OCI-M1 (cell line): ENCODE measurements around the gene RPLP2.

ENCODE experiments used
- DNase-seq: peaks from one replicate; lab custom pipeline; 2025; lab: John Stamatoyannopoulos, UW

RPLP2 gene

DNA sequence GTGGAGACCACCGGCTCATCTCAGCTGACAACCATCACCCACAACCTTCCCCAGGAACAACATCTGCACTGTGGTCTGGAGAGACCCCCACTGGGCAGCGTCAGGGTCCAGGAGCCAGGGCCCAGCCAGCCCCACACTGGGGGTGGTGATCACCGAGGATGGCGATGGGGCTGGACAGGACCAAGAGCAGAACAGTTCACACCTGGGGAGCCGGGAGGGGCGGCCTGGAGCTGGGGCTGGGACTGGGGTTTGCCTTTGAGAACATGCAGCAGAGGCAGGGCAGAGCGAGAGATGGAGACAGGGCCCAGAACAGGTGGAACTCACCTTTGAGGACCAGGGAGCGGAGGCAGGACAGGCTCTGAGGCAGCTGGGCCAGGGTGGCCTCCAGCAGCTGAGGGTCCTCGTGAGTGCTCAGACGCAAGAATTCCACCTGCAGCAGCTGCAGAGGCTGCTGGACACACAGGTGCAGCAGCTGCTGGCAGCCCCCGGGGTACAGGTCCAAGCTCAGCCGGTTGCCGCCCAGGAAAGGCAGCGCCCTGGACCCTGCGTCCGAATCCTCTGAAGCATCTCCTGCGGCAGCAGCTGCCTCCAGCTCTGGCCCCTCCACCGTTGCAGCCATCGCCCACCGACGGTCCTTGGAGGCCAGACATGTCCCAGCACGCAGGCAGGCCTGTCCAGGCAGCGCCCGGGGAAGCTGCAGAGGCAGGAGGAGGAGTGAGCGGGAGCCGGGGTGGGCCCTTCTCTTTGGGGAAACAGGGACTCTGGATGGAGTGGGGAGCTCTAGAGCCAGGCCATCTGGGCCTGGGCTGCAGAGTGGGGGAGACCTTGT is 5.8 kb upstream of the RPLP2 start:
- DNase-seq: no peak

DNA sequence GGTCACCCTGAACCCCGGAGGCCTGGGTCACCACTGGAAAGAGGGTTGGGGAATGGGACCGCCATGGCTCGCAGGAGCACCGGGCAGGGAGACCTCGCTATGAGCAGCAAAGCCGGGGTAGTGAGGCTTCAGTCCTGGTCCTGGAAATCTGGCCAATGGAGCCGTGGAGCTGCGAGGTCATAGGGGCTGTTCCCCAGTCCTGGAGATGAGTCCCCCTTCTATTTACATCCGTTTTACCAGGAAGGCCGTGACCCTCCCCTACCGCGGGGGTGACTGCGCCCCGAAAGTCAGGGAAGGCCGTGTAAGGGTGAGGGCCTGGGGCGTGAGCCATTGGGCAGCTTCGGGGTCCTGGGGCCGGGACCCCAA is 5.2 kb upstream of the RPLP2 start:
- no peak for DNase-seq

DNA sequence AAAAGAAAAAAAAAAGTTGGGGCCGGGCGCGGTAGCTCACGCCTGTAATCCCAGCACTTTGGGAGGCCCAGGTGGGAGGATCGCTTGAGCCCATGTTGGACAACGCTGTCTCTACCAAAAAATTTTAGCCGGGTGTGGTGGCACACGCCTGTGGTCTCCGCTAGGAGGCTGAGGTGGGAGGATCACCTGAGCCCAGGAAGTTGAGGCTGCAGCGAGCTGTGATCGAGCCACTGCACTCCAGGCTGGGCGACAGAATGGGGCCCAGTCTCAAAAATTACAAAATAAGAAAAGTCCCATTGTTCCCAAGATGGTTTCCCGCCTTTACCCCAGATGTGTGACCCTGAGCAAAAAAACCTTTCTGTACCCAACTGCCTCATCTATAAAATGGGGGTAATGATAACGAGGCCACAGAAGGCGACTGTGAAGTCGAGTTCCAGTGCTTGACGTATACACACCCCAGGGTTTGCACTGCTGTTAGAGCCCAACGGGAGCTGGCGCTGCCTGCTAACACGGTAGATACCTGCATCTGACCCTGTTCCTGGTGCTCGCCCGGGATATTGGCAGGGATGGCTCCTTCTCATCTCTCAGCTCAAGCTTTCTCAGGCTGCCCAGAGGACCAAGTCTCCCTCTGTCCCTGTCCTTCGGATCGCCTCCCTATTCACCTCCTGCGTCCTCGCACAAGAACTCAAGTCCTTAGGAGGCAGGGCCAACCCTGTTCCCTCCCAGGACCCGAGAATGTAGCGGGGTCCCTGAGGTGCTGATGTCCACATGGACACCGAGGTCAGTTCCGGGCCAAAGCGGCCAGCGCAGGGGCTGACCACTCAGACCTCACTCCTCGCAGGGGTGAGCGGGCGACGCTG is 1.1 kb upstream of the RPLP2 start:
- peak; percentile 64 for DNase-seq

GRCh38 chr11:810040-810567 is 337 bp downstream of the RPLP2 start:
- no peak for DNase-seq

DNA sequence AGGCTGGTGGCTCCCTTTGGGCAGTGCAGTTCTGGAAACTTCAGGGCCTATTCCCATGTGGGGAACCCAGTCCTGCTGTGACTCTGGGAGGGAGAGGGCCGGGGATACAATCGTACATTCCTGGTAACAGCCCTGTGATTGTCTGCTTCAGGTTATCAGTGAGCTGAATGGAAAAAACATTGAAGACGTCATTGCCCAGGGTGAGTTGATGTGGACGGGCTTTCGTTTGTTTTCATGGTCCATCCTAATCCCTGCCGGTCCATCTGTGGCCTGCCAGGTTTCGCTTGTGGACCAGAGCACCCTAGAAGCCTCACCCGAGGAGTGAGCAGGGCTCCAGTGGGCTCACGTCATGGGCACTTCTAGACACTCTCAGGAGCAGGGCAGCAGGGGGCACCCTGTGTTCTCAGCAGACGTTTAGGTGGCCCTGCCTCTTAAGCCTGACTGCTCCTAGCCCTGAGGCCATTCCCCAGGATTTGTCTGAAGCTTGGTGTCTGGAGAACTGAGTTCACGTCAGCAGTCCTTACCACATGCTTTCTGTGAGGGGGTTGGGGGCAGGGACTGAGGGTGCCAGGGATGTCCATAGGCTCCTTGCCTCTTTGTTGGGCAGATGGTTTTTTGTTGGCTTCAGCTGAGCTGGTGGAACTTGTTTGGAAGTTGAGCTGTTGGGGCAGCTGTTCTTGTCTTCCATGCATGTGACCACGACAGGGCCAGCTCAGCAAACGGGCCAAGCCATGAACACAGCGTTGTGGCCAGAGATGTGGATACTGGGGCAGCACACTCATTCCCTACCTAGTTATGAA is 1.9 kb downstream of the RPLP2 start:
- no peak for DNase-seq

- DNase-seq: no peak
Observed at GRCh38 chr11:812390-812789, 2.6 kb downstream of the RPLP2 start.

DNA sequence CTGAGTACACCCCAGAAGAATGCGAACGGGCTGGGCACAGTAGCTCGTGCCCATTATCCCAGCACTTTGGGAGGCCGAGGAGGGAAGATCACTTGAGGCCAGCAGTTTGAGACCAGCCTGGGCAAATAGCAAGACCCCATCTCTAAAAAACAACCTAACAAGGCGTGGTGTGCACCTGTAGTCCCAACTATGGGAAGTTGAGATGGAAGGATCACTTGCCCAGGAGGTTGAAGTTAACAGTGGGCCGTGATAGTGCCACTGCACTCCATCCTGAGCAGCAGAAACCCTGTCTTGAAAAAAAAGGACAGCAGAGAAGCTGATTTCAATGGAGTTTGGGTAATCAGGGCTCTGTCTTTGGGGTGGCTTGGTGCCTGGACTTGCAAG is 3.3 kb downstream of the RPLP2 start:
- DNase-seq: no peak

GRCh38 chr11:813456-814096 is 3.8 kb downstream of the RPLP2 start:
- no peak for DNase-seq

DNA sequence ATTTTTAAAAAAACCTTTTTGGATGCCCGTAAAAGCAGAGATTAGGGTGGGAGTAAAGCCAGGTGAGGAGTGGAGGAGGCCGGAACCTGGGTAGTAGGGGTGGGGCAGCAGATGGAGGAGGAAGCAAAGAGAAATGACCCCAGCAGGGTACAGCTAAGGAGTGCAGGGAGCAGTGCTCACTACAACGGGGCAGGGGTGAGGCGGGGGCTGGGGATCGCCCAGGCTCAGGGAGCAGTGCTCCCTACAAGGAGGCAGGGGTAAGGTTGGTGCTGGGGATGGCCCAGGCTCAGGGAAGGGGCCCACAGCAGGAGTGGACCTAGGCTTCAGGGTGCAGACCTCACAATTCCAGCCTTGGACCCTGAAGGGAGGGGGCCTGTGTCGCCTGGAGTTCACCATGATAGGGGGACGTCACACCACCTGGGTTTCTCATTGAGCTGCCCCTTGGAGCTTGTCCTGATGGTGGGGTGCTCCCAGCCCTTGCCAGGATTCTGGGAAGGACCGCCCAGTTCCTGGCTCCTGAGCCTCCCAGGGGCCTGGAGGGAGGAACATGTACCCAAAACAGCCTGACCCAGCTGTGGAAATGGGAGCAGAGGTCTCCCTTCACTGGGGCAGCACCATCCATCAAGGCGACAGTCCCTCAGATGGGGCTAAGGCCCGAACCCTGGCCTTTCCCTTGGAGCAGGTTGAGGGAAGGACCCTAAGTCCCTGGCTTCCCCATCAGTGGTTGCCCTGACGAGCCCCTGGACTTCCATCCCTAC is 6.1 kb downstream of the RPLP2 start:
- no peak for DNase-seq

- DNase-seq: no peak
Observed at GRCh38 chr11:816433-816779, 6.6 kb downstream of the RPLP2 start.

DNA sequence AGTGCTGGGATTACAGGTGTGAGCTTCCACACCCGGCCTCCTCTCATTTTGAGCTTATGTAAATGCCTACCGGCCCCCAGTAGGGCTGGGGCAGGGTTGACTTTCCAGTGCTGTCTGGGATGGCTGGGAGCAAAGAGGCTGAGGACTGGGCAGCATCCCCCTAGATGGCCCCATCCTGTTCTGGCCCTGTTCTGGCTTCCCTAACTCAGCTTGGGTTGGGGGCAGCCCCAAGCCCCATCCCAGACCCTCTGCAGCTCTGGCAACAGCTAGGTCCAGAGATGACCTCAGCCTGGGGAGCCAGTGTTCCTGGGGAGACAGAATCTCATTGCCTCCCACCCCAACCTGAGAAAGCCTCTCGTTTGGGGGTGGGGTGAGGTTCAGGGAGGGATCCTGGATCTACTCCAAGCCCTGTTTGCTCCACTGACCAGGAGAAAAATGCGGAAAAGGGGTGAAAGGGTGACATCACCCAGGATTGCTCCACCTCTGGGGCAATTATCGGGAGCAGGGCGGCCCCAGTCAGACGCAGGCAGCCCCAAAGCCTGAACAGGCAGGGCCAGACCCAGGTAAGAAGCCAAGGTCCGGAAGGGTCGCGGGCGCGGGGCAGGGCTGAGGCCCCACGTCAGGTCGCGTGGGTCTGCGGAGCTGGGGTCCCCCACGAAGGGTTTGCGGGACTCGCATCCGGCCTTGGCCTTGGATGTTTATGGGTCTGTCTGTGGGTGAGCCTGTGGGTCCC is 8.8 kb downstream of the RPLP2 start, which contains the start of gene PNPLA2:
Gene PNPLA2, plus strand, starts transcription at position 519 of the 733 bp plus-strand sequence. CDS start 805 bp downstream, outside the sequence.
- no peak for DNase-seq

DNA sequence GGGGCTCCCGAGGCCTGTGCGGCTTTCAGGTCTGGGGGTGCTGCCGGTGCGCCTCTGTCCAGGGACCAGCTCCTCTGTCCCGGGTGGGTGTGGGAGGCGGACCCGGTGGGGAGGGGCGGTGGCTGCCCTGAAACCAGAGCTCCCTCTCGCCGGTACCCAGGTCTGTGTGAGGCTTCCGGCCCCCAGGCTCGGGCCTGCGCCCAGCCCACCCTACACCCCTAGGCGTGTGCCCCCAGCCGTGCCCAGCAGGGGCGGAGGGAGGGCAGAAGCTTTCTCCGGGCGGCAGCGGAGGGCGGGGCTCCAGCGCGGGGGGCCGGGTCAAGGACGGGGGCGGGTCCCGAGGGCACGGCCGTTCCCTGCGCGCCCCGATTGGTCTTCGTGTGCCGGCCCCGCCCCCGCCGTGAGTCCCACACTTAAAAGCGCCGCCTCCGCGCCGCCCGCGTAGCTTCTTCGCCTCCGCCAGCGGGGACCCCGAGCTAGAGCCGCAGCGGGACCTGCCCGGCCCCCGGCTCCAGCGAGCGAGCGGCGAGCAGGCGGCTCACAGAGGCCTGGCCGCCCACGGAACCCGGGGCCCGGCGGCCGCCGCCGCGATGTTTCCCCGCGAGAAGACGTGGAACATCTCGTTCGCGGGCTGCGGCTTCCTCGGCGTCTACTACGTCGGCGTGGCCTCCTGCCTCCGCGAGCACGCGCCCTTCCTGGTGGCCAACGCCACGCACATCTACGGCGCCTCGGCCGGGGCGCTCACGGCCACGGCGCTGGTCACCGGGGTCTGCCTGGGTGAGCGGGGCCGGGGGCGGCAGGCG is 9.6 kb downstream of the RPLP2 start:
- peak; percentile 92 for DNase-seq

DNA sequence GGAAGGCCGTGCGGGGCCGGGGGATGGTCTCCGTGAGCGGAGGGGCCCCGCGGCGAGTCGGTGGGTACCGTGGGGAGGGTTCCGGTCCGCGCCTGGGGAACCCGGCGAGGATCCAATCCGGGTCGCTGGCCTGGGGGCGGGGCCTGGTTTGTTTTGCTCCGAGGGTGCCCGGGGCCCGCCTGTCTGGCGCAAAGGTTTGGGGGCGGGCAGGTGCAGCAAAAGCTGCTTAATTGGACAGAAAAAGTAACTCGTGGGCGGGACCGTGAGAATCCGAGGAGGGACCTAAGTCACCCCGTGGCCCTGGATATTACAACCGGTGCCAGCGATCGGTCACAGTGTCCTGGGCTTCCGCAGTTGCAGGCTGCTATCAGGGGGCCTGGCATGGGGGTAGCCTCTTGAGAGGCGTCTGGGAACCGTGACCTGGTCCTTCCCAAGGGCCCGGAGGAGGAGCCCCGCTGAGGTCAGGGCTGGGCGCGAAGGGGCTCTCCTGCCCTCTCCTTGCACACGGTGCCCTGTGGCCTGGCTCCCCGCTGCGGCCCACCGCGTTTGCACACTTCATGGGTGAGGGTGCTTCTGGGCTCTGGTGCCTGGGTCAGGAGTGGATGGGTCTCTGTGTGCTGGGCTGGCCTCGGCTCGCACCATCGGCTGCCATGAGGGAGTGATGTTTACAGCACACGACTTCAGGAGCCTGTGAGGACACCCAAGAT is 10.3 kb downstream of the RPLP2 start:
- DNase-seq: peak; percentile 91

GRCh38 chr11:820655-821511 is 11.1 kb downstream of the RPLP2 start:
- DNase-seq: no peak

DNA sequence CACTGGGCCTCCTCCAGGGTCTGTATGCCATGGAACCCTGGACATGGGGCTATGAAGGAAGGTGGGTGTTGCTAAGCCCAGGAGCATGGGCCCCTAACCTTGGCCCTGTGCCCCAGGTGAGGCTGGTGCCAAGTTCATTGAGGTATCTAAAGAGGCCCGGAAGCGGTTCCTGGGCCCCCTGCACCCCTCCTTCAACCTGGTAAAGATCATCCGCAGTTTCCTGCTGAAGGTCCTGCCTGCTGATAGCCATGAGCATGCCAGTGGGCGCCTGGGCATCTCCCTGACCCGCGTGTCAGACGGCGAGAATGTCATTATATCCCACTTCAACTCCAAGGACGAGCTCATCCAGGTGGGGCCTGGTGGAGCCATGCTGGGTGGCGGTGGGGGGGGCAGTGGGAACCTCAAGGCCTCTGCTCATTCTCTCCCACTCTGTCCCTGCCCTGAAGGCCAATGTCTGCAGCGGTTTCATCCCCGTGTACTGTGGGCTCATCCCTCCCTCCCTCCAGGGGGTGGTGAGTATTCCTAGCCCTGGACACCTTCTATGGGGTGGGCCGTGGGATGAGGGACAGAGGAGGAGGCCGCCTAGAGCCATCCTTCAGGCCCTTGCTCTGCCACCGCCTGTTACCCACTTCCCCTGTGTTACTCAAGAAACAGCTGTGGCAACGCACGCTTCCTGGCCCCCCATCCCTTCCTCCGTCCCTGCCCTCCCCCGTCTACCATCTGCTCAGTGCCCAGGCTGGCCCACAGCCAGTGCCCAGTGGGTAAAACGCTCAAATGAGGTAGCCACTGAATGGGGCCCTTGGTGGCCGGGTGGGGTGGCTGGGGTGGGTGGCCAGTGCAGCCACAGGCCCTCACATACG is 12.0 kb downstream of the RPLP2 start:
- DNase-seq: no peak

DNA sequence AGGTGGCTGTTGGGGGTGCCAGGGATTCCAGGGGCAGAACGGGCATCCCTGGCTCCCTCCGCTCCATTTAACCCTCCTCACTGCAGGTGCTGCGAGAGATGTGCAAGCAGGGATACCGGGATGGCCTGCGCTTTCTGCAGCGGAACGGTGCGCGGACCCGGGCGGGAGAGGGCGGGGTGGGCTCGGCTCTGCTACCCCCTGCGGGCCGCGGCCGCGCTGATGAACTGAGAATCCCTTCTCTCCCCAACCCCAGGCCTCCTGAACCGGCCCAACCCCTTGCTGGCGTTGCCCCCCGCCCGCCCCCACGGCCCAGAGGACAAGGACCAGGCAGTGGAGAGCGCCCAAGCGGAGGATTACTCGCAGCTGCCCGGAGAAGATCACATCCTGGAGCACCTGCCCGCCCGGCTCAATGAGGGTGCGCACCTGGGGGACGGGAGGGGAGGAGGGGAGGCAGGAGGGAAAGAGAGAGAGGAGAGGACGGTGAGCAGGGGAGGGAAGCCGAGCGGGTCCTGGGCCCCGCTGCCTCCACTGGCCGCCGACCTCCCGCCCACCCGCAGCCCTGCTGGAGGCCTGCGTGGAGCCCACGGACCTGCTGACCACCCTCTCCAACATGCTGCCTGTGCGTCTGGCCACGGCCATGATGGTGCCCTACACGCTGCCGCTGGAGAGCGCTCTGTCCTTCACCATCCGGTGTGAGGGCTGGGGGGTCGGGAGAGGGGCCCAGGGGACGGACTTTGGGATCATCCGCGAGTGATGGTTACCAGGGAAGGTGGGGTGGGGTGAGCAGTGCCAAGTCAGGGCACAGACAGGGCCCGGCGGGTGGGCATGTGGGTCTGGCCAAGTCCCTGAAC is 13.9 kb downstream of the RPLP2 start:
- no peak for DNase-seq
